Suppressor macrophage treated with lipopolysaccharide for 1 hour (primary cell): Measurements from ENCODE around the gene ELK4.
A peak's percentile ranks its signal among the peaks of the same experiment; 100 is the strongest.

Experiments used
- DNase-seq, 3 donors: peaks; one replicate each; pipeline ENCODE4 v3.0.0-alpha.2; 2020 to 2022

Gene ELK4

GRCh38 chr1:205579711-205580110, 52.1 kb downstream of the ELK4 start:
- no peak for DNase-seq

GRCh38 chr1:205578780-205579571, 52.8 kb downstream of the ELK4 start:
- DNase-seq = no peak

- no peak for DNase-seq
Observed at GRCh38 chr1:205577874-205578658, 53.7 kb downstream of the ELK4 start.

- DNase-seq = no peak
Observed at GRCh38 chr1:205576805-205577761, 54.7 kb downstream of the ELK4 start.

- no peak for DNase-seq
Observed at GRCh38 chr1:205576011-205576410, 55.8 kb downstream of the ELK4 start.

- DNase-seq = no peak
Observed at GRCh38 chr1:205575294-205575885, 56.4 kb downstream of the ELK4 start.

GRCh38 chr1:205572421-205572820, 59.4 kb downstream of the ELK4 start:
- no peak for DNase-seq

- no peak for DNase-seq
Observed at GRCh38 chr1:205571747-205572146, 60.1 kb downstream of the ELK4 start.

GRCh38 chr1:205570796-205571537, 60.8 kb downstream of the ELK4 start:
- DNase-seq = no peak

- DNase-seq = no peak
Observed at GRCh38 chr1:205570173-205570501, 61.7 kb downstream of the ELK4 start.

GRCh38 chr1:205569411-205570172, 62.2 kb downstream of the ELK4 start:
- no peak for DNase-seq

GRCh38 chr1:205568469-205569361, 63.1 kb downstream of the ELK4 start:
- peak in 1 of 3 donors; percentile 34 for DNase-seq

GRCh38 chr1:205568135-205568468, 63.7 kb downstream of the ELK4 start:
- no peak for DNase-seq

GRCh38 chr1:205567716-205568115, 64.1 kb downstream of the ELK4 start:
- DNase-seq = no peak

- DNase-seq = no peak
Observed at GRCh38 chr1:205565799-205566198, 66.0 kb downstream of the ELK4 start.

GRCh38 chr1:205563927-205564441, 67.8 kb downstream of the ELK4 start:
- DNase-seq = no peak

- no peak for DNase-seq
Observed at GRCh38 chr1:205561501-205562203, 70.2 kb downstream of the ELK4 start.
